Tongue (tissue), 2 donors: ENCODE measurements around the gene CRPPA. TPM values are rescaled to one million over a fixed set of nuclear protein-coding genes. Genes with fewer than 3 reads are reported as not detected.

Experiments used
- DNase-seq: peaks from one replicate; pipeline ENCODE4 v3.0.0-alpha.2; 2015
- total RNA-seq: library from RNA; depleted of rRNA; stranded (reverse); fragments of >200 nt; gene quantifications from one replicate; pipeline ENCODE4 v1.2.3, GENCODE V29; 2014

CRPPA gene
- total RNA-seq, 1 donor from 2014 or later = 6.9 TPM

DNA sequence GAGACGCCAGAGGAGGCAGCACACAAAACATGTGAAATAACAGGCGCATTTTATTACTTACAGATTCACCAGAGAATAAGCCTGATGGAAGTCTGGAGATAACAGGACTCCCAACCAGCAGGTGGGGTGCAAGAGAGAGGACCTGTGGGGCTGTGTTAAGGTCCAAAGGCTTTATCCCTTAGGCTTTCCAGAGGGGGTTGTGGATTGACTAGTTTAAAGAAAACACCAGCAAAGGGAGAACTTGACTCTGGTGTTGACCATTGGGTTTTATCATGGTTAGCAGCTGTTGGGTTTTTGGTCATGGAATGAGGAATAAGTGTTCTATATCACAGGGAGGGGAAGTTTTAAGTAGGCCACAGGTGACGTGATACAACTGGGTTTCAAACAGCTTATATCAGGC is 1.6 kb upstream of the CRPPA start:
- DNase-seq = no peak

DNA sequence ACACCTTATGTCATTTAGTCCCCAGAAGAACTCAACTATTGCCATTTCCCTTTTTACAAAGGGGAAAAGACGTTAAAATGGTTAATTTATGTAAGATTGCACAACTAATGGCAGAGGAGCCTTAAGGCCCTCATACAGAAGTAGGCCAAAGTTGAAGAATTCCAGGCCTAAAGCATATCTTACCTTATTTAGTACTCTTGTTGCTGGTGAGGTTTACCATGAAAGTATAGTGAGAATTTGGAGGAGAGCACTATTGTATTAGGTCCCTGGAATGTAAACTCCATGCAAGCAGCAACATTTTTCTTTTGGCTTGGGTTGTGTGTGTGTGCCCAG is 731 bp upstream of the CRPPA start:
- DNase-seq = peak; percentile 21

DNA sequence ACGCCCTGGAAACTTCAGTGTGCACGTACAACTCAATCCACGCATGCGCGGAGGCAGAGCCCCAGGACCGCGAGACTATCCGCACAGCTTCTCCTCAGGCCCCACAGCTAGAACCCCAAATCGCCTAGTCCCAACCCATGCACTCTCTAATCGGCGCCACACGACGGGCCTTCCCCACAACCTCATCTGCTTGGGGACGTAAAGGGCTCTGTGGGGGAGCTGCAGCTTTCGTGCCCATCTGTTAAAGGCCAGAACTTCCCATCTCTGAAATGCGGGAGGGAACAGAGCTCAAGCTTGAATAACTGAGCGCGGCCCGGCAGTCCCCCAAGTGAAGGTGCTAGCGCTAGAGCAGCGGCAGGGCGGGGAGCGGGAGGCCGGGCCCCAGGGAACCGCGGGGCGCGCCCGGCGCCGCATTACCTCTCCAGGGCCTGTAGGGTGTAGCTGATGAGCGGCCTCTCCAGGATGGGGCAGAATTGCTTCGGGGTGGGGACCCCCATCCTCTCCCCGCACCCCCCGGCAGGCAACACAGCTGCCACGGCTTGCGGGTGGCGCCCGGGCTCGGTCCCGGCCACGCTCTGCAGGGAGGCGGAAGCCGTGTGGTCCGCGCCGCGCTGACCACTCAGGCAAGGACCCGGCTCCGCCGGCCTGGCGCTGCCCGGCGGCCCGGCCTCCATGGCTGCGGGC is 547 bp downstream of the CRPPA start:
- peak; percentile 96 for DNase-seq

DNA sequence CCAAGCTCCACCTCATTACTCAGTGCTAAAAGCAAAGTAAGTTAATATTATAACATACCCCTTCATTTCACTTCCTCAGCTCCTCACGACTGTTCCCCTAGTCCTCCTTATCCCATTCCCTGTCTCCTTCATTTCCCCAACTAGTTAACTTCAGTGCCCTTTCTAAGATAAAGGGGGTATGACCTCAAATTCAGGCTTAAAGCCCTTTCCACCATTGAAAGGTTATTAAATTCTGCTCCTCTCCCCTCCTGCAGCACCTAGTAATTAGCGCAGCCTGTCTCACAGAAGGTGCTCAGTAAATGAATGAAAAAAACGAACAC is 1.0 kb downstream of the CRPPA start:
- no peak for DNase-seq

DNA sequence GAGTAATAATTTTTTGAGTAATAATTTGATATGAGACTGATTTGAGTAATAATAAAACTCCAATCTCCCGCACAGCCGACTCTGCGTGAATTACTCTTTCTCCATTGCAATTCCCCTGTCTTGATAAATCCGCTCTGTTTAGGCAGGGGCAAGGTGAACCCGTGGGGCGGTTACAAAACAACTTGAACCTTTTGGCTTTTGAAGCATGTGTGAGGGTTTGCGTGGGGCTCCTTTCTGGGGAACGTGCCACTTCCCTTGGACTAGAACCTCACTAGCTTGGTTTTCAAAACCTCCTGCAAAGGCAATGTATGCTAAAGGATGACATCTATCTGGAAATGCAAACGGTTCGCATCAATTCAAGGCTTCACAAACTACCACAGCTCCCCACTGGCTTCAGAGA is 1.5 kb downstream of the CRPPA start:
- DNase-seq = no peak

DNA sequence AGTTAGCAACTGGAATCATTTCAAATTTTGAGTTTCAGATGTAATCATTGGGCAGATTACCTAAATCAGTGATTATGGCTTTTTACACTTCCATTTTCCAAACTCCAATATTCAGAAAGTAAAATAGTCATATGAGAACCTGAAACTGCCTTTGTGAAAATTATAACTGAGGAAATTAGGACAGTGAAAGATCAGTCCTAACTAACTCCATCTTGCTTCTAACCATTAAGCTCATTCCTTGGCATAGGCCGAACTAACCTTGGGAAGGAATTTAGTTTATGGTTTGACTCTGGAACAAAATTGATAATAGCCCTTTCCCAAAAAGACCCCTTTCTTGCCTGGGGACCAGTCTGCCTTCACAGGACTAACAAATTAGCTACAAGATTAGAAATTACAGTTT is 2.2 kb downstream of the CRPPA start:
- DNase-seq = no peak

DNA sequence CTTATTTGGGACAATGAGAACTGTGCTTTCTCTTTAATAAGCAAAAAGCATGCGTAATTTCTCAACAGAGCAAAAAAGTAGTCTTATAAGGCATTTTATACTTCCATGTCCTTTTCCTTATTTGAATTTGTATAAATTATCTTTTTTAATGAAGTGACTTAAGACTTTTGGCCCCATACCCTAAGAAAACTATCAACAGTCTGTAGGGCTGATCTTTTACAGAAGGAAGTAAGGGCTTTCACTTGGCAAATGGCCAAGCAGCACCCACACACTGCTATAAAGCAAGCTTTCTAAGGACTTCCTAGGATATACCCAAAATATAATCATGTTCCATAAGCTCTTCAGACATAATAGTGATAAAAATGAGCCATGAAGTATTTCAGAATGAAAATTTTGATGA is 3.4 kb downstream of the CRPPA start:
- no peak for DNase-seq

DNA sequence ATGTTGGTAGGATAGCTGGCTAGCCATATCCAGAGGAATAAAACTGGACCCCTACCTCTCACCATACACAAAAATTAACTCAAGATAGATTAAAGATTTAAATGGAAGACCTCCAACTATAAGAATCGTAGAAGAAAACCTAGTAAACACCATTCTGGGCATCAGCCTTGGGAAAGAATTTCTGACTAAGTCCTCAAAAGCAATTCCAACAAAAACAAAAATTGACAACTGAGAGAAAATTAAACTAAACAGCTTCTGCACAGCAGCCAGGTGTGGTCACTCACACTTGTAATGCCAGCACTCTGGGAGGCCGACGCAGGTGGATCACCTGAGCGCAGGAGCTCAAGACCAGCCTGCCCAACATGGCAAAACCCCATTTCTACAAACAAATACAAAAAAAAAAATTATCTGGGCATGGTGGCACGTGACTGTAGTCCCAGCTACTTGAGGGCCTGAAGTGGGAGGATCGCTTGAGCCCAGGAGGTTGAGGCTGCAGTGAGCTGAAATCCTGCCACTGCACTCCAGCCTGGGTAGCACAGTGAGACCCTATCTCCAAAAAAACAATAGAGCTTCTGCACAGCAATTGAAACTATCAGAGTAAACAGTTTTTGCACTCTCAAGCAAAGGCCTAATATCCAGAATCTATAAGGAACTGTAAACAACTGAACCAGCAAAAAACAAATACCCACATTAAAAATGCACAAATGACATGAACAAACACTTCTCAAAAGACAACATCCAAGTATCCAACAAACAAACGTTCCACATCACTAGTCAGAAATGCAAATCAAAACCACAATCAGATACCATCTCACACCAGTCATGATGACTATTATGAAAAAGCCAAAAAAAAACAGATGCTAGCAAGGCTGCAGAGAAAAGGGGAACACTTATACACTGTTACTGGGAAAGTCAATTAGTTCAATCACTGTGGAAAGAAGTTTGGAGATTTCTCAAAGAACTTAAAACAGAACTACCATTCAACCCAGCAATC is 4.8 kb downstream of the CRPPA start:
- no peak for DNase-seq

DNA sequence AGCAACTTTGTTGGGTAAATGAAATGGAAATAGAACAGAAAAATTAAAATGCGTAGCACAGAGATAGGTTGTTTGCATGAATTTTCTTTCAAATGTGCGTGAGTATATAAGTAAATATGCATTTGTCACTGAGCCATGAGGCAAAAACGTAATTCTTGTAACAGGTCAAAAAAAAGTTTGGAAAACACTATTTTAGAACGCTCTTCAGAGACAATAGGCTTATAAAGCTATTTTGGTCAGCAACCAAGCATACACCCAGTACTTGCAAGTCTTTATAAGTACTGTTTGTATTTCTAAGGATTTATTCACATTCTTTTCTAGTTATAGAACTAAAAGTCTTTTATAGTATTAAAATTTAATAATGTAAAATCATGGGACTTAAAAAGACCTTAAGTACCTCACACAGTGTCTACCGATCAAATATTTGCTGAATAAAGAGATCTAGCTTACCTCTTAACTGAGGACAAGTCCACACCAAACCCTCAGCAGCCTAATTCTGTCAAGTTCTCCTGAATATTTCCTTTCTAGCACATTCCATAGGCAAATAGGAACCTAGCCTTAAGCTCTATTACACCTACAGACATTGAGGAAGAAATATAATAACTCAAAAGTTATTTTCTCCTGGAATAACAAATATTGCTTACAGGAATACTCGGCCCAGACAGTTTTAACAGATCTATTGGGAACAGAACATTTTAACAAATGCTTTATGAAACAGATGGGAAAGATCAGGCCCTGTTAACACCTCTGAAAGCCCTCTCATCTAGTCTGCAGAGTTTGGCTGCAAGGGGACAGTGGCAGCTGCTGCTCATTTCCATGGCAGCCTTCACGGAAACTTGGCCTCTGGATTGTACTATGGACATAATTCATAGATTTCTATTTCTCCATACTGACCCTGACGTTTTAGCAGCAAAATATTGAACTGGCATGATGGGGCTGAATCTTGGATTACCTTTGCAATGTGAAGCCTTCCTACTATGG is 8.8 kb downstream of the CRPPA start:
- DNase-seq = peak; percentile 91

DNA sequence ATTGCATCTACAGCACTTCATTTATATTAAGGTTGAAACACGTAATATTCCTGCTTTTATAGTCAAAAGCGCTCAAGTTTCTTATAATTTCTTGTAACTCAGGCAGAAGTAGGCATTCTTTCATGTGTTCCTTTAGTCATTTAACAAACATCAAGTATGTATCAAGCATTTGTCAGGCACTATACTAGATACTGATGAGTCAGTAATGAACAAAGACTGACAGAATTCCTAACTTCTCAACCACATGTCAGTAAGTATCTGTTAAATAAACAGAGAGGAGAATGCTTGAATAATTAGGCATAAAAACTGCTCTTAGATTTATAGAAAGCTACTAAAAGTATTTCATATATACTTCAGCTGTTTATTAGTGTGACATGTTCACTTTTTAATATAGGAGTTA is 9.9 kb downstream of the CRPPA start:
- DNase-seq = no peak

DNA sequence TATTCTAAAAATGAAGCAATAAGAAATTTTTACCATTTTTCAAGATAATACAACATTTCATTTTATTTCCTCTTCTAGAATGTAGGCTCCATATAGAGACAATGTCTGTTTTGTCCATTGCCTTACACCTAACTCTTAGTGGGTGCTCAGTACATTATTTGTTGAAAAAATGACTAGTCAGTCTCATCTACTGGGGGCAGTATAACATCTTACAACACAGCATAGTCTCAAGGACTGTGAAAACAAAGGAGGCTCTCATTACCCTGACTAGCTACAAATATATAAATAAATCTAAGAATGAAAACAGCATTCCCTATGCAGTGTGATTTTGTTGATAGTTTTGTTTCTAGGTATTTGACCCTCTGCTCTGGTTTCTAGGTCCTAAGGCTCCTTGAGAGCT is 11.6 kb downstream of the CRPPA start:
- no peak for DNase-seq

DNA sequence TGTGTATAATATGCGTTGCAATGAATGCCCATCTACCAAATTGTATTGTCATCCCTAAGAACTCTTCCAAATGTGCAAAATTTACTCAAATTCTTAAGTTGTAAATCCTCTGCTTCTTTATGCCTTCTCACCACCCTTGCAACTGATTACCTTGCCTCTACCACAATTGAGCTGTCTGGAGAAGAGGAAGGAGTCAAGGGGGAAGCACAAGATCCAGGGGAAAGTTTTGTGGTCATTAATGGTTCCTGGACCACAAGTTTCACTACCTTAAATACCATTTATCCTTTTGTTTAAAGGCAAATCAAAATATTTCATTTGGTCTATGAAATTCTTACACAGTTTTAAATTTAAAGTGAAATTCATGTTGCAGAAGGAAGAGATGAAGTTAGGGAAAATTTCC is 16.7 kb downstream of the CRPPA start:
- DNase-seq = no peak

DNA sequence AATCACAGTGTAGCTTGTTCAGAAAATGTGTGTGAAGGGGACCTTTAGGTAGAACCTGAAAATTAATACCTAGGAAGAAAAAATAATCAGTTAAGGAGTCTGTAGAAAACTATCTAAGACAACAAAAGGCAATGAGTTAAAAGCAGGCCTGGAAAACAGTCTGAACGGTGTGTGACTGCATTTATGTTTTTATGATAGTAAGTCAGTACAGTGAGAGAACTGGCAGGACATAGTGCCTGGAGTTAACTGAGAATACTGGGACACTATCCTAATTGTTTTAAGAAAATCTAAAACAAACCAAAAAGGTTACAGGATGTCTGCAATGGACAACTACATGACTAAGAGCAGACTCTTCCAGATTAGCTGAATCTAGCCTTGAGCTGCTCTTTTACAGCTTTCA is 17.9 kb downstream of the CRPPA start:
- no peak for DNase-seq

DNA sequence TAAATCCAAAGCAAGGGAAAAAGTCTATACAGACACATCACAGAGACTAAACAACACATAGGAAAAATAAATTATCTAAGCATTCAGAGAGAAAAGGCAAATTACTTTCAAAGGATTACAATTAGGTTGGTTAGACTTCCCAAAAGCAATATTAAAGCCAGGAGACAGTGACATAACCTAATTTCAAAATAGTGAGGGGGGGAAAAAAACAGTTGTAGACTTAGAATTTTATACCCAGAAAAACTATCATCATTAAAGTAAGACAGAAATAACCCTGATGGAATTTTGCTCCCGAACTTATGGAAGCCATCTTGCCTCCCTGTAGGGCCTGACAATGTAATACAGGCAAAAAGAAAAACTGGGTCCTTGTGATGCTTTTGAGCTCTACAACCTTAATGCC is 18.4 kb downstream of the CRPPA start:
- DNase-seq = no peak

DNA sequence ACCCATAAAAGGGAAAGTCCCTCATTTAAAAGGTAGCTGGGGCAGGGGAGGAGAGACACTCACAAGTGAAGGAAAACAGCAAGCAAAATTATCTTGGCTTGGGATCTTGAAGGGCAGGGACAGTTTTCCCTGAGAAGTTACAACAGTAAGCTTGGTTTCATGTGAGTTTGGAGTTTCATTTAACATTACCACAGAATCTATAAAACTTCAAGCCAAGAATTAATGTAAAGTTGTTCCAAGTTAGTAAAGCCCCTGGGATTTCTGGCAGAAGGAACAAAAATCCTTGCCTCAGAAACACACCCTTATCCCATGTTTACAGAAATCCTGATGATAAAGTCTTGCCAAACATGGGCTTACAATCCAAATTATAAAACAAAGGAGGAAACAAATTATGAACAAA is 19.2 kb downstream of the CRPPA start:
- no peak for DNase-seq

DNA sequence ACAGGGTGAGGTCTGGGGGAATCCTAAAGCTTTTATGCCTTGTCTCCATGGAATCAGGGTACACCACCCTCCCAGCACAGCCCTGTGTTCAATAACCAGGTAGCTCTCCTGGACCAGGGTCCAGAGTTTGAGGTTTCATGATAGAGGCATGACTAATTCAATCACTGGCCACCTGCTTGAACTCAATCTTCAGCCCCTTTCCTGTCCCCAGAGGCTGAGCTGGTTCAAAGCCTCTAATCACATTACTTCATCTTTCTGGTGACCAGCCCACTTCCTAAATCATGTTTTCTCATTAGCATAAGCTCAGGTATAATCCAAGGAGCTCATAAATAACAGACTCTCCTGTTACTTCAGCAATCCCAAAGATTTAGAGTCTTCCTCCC is 20.5 kb downstream of the CRPPA start:
- DNase-seq = no peak

DNA sequence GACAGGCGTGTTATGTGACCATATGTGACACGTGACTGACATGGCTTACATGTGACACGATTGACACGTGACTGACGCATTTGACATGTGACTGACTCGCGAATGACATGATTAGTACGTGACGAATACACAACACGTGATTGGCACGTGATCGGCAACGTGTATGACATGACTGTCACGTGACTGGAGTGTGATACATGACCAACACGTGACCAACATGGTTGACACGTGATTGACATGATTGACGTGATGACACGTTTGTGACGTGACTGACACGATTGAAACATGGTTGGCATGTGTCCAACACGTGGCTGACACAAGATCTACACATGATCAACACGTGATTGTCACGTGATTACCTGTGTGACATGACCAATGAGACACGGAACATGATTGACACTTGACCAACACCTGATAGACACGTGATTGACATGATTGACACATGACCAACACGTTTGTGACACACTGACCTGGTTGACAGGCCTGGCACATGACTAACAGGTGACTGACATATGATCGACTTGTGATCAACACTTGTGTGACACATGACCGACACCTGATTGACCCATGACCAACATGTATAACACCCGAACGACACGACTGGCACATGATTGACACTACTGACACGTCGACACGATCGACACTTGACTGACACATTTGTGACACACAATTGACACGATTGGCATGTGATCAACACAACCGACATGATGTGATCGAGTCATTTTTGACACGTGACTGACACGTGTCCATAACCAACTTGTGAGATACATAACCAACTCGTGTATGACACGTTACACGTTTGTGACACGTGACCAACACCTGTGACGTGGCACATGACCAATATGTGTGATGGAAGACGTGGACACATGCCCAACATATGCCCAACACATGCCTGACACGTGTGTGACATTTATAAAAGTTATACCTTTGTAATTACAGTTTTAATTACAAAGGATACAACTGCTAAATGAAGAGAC is 21.1 kb downstream of the CRPPA start:
- DNase-seq = peak; percentile 29

DNA sequence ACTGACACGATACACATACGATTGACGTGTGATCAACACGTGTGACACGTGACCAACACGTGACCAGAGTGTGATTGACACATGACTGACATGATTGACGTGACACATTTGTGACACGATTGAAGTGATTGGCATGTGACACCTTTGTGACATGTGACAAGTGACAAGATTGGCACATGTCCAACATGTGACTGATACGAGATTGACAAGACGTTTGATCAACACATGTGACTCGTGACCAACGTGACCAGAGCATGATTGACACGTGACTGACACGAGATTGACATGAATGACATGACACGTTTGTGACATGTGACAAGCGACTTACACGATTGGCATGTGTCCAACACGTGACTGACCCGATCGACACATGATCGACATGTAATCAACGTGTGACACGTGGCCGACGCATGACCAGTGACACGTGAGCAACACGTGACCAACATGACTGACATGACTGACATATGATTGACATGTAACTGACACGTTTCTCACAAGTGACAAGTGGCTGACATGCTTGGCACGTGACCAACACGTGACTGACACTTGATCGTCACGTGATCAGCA is 22.0 kb downstream of the CRPPA start:
- DNase-seq = peak; percentile 55

DNA sequence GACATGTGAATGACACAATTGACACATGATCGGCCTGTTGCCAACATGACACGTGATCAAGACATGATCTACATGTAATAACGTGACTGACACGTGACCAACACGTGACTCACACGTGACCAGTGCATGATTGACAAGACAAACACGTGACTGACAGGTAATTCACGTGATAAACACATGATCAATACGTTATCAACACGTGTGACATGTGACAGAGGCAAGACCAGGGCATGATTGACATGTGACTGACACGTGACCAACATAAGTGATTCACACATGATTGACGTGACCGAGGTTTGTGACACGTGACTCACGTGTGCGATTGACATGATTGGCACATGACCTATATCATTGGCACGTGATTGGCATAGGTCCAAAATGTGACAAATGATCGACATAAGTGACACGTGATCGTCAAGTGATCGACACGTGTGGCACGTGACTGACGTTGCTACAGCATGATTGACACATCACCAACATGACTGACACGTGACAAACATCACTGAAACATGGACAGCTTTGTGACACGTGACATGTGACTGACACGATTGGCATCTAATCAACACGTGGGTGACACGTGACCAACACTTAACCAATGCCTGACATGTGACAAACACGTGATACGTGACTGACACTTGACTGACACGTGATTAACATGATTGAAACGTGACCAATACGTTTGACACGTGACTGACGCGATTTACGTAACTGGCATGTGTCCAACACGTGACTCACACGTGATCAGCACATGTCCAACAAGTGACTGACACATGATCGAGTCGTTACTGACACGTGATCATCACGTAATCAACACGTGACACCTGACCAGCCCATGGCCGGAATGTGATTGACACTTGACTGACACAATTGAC is 23.0 kb downstream of the CRPPA start:
- peak; percentile 37 for DNase-seq

DNA sequence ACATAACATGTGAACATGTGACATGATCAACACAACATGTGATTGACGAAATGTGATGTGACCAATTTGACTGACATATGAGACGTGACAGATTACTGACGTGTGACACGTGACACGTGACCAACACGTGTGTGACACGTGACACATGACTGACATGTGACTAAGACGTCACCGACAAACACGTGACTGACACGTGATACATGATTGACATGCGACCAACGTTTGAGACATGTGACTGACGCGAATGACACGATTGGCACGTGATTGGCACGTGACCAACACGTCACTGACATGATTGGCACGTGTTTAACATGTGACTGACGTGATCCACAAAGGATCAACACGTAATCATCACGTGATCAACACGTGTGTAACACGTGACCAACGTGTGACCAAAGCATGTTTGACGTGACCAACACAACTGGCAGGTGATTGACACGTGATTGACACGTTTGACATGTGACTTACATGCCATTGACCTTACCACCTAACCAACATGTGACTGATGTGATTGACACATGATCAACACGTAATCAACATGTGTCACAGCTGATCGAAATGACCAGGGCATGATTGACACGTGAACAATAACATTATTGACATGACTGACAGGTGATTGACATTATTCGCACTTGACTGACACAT is 23.7 kb downstream of the CRPPA start:
- DNase-seq = peak; percentile 25
